Stomach (tissue), 4 donors: ENCODE results near the gene RDH16.

ENCODE experiments used
- CTCF ChIP-seq, 7 experiments: fragments of 450-650 bp in 4 of 7; fragments of 200-600 bp in 3 of 7; sonication (generic) in 3 of 7; IDR thresholded peaks; one replicate each; pipeline ENCODE4 v1.5.1; 2016 to 2019; ENCODE audit warnings: antibody characterized with exemption in 7 of 7, control low read depth in 2 of 7, mild to moderate bottlenecking in 1 of 7
- POLR2A ChIP-seq, 4 donors: fragments of 450-650 bp; IDR thresholded peaks; one replicate each; pipeline ENCODE4 v1.6.1; 2016; ENCODE audit warnings: antibody characterized with exemption in 4 of 4, control low read depth in 2 of 4, mild to moderate bottlenecking in 1 of 4, moderate library complexity in 1 of 4

DNA sequence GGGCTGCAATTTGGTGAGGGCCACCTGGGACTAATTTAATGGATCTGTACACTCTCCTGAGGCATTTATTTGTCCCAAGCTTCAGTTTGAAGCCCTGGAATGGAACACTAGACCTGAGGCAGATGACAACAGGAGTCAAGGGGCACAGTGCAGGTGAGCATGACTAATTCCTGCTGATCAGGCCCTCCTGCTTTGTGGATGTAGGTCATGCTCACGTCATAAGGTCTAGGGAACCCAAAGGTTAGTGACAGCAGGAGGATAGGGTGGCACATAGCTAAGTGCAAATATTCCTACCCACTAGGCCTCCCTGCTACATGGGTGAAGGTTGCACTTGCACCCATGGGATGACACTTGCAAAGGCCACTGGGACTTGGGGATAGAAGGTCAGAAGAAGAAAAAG is 54.0 kb downstream of the RDH16 start:
- TF ChIP-seq CTCF (IDR thresholded peaks at IDR 0.05) (no peak), POLR2A (IDR thresholded peaks at IDR 0.05) (no peak)
